IPS-18a (cell line): ENCODE results near the gene DLX5.
A peak's percentile ranks its signal among the peaks of the same experiment; 100 is the strongest.

Experiments
- H3K27ac ChIP-seq: one replicate; pipeline ENCODE4 v1.5.1; 2013; ENCODE audit warnings: low read length
- H3K27me3 ChIP-seq: one replicate; pipeline ENCODE4 v1.6.1; 2013; ENCODE audit warnings: mild to moderate bottlenecking, low read length; ENCODE audit not compliant: control insufficient read depth, insufficient read depth
- H3K36me3 ChIP-seq: one replicate; pipeline ENCODE4 v1.6.1; 2013; ENCODE audit warnings: low read depth, low read length; ENCODE audit not compliant: control insufficient read depth
- H3K4me1 ChIP-seq: one replicate; pipeline ENCODE4 v1.6.1; 2013; ENCODE audit warnings: low read depth, low read length; ENCODE audit not compliant: control insufficient read depth
- H3K4me3 ChIP-seq: one replicate; pipeline ENCODE4 v1.5.1; 2013; ENCODE audit warnings: low read length
- H3K9ac ChIP-seq: one replicate; pipeline ENCODE4 v1.6.1; 2013; ENCODE audit warnings: mild to moderate bottlenecking, low read length, moderate library complexity
- H3K9me3 ChIP-seq: one replicate; pipeline ENCODE4 v1.6.1; 2013; ENCODE audit warnings: low read depth, low read length; ENCODE audit not compliant: control insufficient read depth

The DLX5 gene

DNA sequence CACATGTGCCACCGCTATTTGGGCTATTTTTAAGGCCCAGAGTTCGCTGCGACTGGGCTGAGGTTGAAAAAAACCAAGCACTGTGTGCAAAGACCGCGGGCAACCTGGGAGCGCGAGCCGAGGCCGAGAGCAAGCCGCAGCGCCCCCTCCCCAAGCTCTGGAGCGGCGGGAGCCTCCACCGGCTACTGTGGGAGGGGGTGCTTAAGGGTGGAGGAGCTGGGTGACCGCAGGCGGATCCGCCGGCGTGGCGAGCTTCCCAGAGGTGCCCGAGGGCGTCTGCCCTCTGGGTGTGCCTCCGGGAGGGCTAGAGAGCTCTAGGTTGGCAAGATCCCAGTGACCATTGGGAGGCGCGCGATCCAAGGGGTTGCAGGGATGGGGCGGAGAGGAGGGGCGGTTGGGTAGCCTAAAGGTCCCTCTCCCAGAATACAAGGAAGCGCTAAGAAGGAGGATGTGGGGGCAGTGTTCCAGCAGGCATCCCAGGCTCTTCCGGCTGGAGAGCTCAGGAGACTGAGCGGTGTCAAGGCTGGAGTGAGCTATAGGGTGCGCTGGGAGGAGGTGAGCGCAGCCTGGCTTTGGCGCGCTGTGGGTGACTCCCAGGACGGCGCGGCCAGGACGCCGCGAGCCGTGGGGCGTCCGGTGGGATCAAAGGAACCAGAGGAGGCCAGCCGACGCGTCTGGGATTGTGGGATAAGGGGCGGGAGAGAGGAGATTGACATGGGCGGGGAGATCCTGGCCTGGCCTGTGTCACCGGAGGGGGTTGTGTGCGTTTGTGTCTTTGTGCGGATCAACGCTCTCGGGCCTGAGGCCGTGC lies 8.0 kb downstream of the DLX5 start:
- Histone ChIP-seq H3K4me1 (peaks cover 12% of the 10 kb centered on the region), H3K27me3 (peaks cover 100% of the 10 kb centered on the region)

DNA sequence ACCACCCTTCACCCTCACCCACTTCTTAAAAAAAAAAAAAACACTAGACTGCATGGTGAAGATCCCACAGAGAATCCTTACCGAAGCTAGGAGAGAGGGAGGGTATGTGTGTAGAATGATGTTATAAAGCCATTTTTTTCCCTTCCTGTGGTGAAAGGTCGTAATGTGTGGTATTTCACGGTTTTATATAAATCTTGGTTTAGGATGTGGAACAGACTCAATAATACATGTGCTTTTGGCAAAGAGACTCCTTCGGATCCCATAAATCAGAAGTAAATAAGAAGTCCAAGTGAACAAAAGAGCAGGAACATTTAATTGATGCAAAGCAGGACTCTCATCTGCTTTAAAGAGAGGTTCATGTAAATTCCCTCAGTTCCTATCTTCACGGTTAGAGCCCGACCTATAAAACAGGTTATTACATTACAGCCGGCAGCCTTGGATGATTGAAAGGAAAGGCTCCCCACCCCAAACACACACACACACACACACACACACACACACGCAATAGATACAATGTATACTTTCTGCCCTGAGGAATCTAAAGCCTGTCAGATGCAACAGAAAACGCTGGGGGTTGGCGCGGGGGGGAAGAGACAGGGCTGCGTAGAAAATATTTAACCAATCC lies 8.8 kb downstream of the DLX5 start:
- Histone ChIP-seq H3K27ac (no peak overlapping the region), H3K4me1 (peaks cover 10% of the 10 kb centered on the region), H3K9ac (no peak overlapping the region), H3K9me3 (no peaks in the 10 kb centered on the region), H3K27me3 (peaks cover 100% of the 10 kb centered on the region), H3K4me3 (no peak overlapping the region), H3K36me3 (no peaks in the 10 kb centered on the region)

More for the DNA sequence above, 8.0 kb downstream of the DLX5 start:
- H3K4me3 ChIP-seq = peak overlapping the region; percentile 34
- H3K27ac ChIP-seq = no peak overlapping the region
- H3K36me3 ChIP-seq = no peaks in the 10 kb centered on the region
- H3K9me3 ChIP-seq = no peaks in the 10 kb centered on the region
- no peak overlapping the region for H3K9ac ChIP-seq

DNA sequence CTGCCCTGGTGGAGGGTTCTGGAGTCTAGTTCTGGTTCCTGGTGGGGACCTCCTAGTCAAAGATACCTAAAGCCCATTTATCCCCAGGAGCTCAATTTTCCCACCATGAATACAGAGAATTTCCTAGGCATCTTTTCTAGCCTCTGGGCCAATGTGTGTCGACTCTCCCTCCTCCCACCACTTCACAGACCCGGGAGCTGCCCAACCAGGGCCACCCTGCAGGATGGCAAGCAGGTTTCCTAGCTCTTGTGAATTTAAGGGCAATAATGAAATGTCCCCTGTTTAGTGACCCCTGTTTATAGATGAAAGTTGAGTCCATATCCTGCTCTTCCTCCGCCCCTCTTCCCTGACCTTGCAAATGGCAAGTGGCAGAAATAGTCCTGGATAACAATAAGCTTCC lies 9.4 kb downstream of the DLX5 start:
- Histone ChIP-seq H3K4me3 (no peak overlapping the region), H3K27me3 (peaks cover 100% of the 10 kb centered on the region), H3K9ac (no peak overlapping the region), H3K9me3 (no peaks in the 10 kb centered on the region), H3K27ac (no peak overlapping the region), H3K4me1 (peaks cover 10% of the 10 kb centered on the region), H3K36me3 (no peaks in the 10 kb centered on the region)

- Histone ChIP-seq H3K36me3 (no peaks in the 10 kb centered on the region), H3K27me3 (peaks cover 100% of the 10 kb centered on the region), H3K4me3 (no peak overlapping the region), H3K4me1 (peaks cover 10% of the 10 kb centered on the region), H3K27ac (no peak overlapping the region), H3K9me3 (no peaks in the 10 kb centered on the region), H3K9ac (no peak overlapping the region)
Observed at GRCh38 chr7:97014145-97014750, 10.4 kb downstream of the DLX5 start.

DNA sequence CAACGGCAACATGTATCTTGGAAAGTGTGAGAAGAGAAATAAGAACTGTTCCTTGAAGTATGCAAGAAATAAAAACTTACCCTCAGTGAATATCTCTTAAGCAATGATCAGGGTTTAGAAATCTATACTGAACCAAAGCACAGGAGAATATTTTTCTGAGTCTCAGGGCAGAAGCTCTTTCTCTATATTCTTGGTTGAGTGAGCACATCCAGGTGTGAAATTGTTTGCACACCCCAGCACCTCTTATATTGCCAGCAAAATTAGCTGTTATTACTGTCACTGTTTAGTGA lies 10.8 kb downstream of the DLX5 start:
- Histone ChIP-seq H3K4me3 (no peak overlapping the region), H3K27ac (no peak overlapping the region), H3K9ac (no peak overlapping the region), H3K9me3 (no peaks in the 10 kb centered on the region), H3K36me3 (no peaks in the 10 kb centered on the region), H3K27me3 (peaks cover 100% of the 10 kb centered on the region), H3K4me1 (peaks cover 6% of the 10 kb centered on the region)

GRCh38 chr7:97013134-97013844 lies 11.3 kb downstream of the DLX5 start:
- peaks cover 100% of the 10 kb centered on the region for H3K27me3 ChIP-seq
- no peak overlapping the region for H3K27ac ChIP-seq
- H3K9me3 ChIP-seq = no peaks in the 10 kb centered on the region
- H3K9ac ChIP-seq = no peak overlapping the region
- no peaks in the 10 kb centered on the region for H3K36me3 ChIP-seq
- no peak overlapping the region for H3K4me3 ChIP-seq
- peaks cover 6% of the 10 kb centered on the region for H3K4me1 ChIP-seq

DNA sequence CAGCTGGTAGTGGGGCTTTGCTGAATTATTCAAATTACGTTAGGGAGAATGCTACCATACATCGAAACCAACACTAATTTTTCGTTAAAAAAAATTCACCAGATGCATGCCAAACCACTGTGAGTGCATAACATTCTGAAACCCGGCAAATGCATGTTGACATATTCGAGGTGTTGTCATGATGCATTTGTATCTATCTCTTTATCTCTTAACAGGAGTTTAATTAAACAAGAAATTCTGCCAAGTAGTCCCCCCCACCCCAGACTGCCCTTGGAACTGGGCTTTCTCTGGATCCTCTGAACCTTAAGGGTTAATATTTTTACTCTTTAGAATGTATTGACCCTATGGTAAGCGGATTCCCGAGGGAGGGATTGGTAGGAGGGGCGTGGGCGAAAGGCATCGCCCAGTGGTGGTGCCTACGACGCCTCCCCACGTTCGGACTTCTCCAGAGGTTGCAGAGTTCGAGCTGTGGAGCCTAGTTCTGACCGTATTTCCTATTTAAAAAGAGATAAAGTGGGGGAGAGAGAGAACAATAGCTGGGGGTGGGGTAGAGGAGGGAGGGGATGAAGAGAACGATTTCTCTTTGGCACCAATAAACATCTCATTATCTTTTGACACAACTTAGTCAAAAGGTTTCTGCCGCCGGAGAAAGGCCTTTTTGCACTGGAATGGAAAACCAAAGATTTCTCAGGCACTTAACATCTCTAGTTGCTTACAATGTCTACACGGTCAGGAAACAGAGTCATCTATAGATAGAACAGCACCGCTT lies 12.1 kb downstream of the DLX5 start:
- Histone ChIP-seq H3K27me3 (peaks cover 100% of the 10 kb centered on the region), H3K4me1 (peaks cover 6% of the 10 kb centered on the region), H3K4me3 (no peak overlapping the region), H3K36me3 (no peaks in the 10 kb centered on the region), H3K9me3 (peaks cover 5% of the 10 kb centered on the region), H3K27ac (no peak overlapping the region), H3K9ac (no peak overlapping the region)

DNA sequence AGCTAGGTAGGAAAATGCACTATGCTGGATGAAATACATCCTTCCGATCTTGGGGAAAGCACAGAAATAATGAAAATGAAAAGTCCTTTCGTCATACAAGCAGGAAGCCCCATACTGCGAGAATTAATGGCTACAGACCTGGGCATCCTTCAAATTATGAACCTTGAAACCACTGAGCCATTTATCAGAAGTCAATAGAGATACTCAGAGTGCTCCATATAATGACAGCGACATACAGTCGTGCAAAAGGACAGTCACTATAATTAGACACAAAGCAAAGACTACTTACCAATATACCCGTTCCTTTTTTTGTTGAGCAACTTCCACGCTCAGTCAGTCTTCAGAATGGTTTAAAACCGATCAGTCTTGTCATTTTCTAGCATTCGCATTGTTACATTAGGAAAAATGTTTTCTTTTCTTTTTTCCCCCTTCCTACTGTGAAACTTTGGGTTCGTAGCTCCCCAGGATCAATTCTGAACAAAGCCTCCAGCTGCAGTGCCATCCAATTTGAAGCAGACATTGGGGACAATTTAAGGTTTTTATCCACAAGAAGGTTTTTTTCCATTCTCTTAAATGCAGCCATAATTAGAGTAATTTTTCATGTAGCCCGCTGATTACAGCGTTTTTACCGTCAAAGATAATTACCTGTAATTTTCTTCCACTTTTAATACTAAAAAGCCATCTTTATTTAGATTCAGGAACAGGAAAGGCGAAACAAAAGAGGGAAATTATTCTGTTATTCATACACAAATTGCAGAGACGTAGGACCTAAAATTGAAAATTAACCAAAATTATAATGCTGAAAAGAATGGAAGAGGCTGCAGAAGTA lies 12.9 kb downstream of the DLX5 start:
- Histone ChIP-seq H3K36me3 (no peaks in the 10 kb centered on the region), H3K9me3 (peaks cover 5% of the 10 kb centered on the region), H3K27ac (no peak overlapping the region), H3K4me3 (no peak overlapping the region), H3K4me1 (peaks cover 7% of the 10 kb centered on the region), H3K27me3 (peaks cover 100% of the 10 kb centered on the region), H3K9ac (no peak overlapping the region)

DNA sequence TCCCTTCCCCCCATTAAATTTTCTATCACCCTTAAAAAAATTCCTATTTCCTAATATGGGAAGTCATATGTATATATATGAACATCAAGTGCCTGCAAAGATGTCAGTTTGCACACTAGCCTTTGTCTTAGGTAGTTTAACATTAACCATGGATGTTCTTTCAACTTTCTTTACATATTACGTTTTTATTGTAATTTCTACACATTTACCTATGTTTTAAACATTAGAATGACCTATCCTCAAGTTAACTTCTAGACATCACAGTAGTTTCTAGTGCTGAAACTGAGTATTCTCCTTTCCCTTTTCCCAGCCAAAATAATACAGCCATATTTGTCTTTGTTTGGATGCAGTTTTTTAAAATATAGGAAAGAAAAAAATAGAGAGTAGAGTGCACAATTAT lies 13.5 kb downstream of the DLX5 start:
- H3K9me3 ChIP-seq = peaks cover 5% of the 10 kb centered on the region
- no peak overlapping the region for H3K4me3 ChIP-seq
- no peaks in the 10 kb centered on the region for H3K36me3 ChIP-seq
- peaks cover 6% of the 10 kb centered on the region for H3K4me1 ChIP-seq
- no peak overlapping the region for H3K9ac ChIP-seq
- peaks cover 98% of the 10 kb centered on the region for H3K27me3 ChIP-seq
- H3K27ac ChIP-seq = no peak overlapping the region

GRCh38 chr7:97009753-97010732 lies 14.6 kb downstream of the DLX5 start:
- no peaks in the 10 kb centered on the region for H3K36me3 ChIP-seq
- H3K9me3 ChIP-seq = peaks cover 5% of the 10 kb centered on the region
- H3K4me1 ChIP-seq = peaks cover 7% of the 10 kb centered on the region
- H3K4me3 ChIP-seq = no peak overlapping the region
- H3K9ac ChIP-seq = no peak overlapping the region
- no peak overlapping the region for H3K27ac ChIP-seq
- H3K27me3 ChIP-seq = peaks cover 95% of the 10 kb centered on the region
